Thymus (tissue), 11 donors: ENCODE results near the gene FRMD8. TPM values are rescaled to one million over a fixed set of nuclear protein-coding genes. Genes with fewer than 3 reads are reported as not detected.
"Not testable (repeated sequence)": the region's sequence is repeated elsewhere in the genome, so short reads cannot be mapped to it uniquely, and the experiment has no call there.

Experiments used
- DNase-seq, 9 donors: peaks; one replicate each; pipeline ENCODE4 v3.0.0-alpha.2; 2013; ENCODE audit warnings: low spot score in 9 of 9, low read depth in 6 of 9, missing footprints in 1 of 9
- H3K27ac ChIP-seq, 2 donors: one replicate each; pipeline ENCODE4 v1.5.1; 2013; ENCODE audit warnings: control low read depth in 1 of 2, low read depth in 1 of 2, low read length in 1 of 2, mild to moderate bottlenecking in 1 of 2, moderate library complexity in 1 of 2
- H3K27me3 ChIP-seq, 2 donors: one replicate each; pipeline ENCODE4 v1.5.1; 2013; ENCODE audit warnings: low read length in 1 of 2; ENCODE audit not compliant: control insufficient read depth in 2 of 2, insufficient read depth in 1 of 2
- H3K36me3 ChIP-seq, 2 donors: one replicate each; pipeline ENCODE4 v1.5.1; 2013; ENCODE audit warnings: low read length in 1 of 2, mild to moderate bottlenecking in 1 of 2, moderate library complexity in 1 of 2; ENCODE audit not compliant: control insufficient read depth in 2 of 2, insufficient read depth in 2 of 2
- H3K4me1 ChIP-seq, 2 donors: one replicate each; pipeline ENCODE4 v1.5.1; 2013; ENCODE audit warnings: low read length in 2 of 2; ENCODE audit not compliant: control insufficient read depth in 2 of 2, insufficient read depth in 2 of 2
- H3K4me3 ChIP-seq, 2 donors: one replicate each; pipeline ENCODE4 v1.5.1; 2013; ENCODE audit warnings: low read length in 2 of 2, control low read depth in 1 of 2, mild to moderate bottlenecking in 1 of 2
- H3K9me3 ChIP-seq, 2 donors: one replicate each; pipeline ENCODE4 v1.5.1; 2013; ENCODE audit warnings: low read length in 1 of 2, mild to moderate bottlenecking in 1 of 2; ENCODE audit not compliant: control insufficient read depth in 2 of 2, insufficient read depth in 1 of 2
- WGBS: extraction: QIAGEN DNeasy Blood & Tissue Kit; methylation state at CpG from one replicate; pipeline ENCODE4 v1.1.7; 2013; 5-methylcytosine and 5-hydroxymethylcytosine counted together
- polyA plus RNA-seq: library from polyadenylated mRNA; stranded (reverse); fragments of 200-250 nt; gene quantifications from one replicate; pipeline ENCODE4 v1.2.3, GENCODE V29; 2013
- total RNA-seq: library from RNA; stranded (reverse); fragments of 120-200 nt; gene quantifications from one replicate; pipeline ENCODE4 v1.2.4, GENCODE V29; 2013
- donor health status: healthy.

The FRMD8 gene
- total and polyA plus RNA-seq, 2 donors: 15.2 to 21.4 TPM

DNA sequence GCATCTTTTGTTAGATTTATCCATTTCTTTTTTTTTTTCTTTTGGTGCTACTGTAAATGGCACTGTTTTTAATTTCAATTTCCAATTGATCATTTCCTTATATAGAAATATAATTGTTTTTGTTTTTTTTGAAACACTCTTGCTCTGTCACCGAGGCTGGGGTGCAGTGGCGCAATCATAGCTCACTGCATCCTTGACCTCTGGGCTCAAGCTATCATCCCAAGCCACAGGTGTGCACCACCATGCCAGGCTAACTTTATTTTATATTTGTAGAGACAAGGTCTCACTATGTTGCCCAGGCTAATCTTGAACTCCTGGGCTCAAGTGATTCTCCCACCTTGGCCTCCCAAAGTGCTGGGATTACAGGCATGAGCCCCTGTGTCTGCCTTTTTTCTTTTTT is 16.4 kb downstream of the FRMD8 start:
- no peak for DNase-seq
- H3K4me3 ChIP-seq: no peak overlapping the region
- H3K27me3 ChIP-seq: no peaks in the 10 kb centered on the region
- H3K4me1 ChIP-seq: peaks cover 15 to 20% of the 10 kb centered on the region in 2 donors
- WGBS: 97% methylated on average over 2 of the region's 2 CpGs
- H3K9me3 ChIP-seq: no peaks in the 10 kb centered on the region
- H3K27ac ChIP-seq: no peak overlapping the region
- peaks cover 58 to 68% of the 10 kb centered on the region in 2 donors for H3K36me3 ChIP-seq

DNA sequence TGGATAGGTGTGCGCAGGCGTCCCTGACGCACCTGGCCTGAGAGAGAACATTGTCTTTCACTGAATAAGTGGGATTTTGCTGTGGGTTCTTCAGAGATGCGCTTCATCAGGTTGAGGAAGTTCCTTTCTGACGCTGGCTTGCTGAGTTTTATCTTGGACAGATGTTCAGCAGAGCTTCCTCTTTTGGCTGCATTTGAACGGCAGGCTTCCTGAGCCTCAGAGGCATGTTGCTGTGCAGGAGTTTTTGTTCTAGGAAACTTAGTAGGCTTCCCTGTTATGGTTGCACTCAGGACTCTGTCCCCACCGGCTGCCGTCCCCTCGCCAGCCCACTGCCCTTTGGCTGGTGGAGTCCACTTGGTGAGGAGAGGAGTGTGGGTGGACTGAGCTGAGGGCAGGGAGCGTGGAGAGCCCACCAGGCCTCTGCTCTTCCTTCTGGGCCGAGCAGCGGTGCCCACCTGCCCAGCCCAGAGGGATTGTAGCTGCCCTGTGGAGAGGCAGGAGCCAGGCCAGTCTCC is 17.2 kb downstream of the FRMD8 start:
- DNase-seq: peak in 2 of 9 donors; percentile 24 to 67

DNA sequence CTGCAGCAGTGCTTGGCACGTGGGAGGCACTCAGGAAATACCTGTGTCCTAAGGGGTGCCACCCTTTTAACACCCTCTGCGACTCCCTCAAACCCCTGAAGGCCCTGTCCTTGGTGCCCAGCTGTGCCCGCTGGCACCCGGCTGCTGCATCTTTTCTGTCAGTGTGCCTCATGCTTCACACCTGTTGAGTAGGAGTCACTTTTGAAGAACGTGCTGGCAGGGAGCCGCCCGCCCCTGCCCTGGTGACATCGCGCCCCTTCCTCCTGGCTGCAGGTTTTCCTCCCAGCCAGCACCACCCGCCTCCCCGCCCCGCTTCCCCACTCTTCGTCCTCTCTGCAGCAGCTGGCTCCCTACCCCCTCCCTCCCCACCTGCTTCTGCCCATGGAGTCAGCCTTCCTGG is 17.8 kb downstream of the FRMD8 start:
- peak in 1 of 9 donors; percentile 41 for DNase-seq
- Histone ChIP-seq H3K27me3 (no peaks in the 10 kb centered on the region), H3K27ac (peak overlapping the region; percentile 19 to 74), H3K9me3 (no peaks in the 10 kb centered on the region), H3K4me3 (no peak overlapping the region), H3K36me3 (peaks cover 60 to 73% of the 10 kb centered on the region in 2 donors), H3K4me1 (peaks cover 15 to 20% of the 10 kb centered on the region in 2 donors)
- WGBS: 24% methylated on average over 13 of the region's 13 CpGs

More for the DNA sequence above, 17.2 kb downstream of the FRMD8 start:
- Histone ChIP-seq H3K27ac (peak overlapping the region; percentile 74 to 78), H3K27me3 (no peaks in the 10 kb centered on the region), H3K4me1 (peaks cover 15 to 20% of the 10 kb centered on the region in 2 donors), H3K9me3 (no peaks in the 10 kb centered on the region), H3K4me3 (no peak overlapping the region), H3K36me3 (peaks cover 56 to 70% of the 10 kb centered on the region in 2 donors)
- WGBS: 21% methylated on average over 12 of the region's 12 CpGs

DNA sequence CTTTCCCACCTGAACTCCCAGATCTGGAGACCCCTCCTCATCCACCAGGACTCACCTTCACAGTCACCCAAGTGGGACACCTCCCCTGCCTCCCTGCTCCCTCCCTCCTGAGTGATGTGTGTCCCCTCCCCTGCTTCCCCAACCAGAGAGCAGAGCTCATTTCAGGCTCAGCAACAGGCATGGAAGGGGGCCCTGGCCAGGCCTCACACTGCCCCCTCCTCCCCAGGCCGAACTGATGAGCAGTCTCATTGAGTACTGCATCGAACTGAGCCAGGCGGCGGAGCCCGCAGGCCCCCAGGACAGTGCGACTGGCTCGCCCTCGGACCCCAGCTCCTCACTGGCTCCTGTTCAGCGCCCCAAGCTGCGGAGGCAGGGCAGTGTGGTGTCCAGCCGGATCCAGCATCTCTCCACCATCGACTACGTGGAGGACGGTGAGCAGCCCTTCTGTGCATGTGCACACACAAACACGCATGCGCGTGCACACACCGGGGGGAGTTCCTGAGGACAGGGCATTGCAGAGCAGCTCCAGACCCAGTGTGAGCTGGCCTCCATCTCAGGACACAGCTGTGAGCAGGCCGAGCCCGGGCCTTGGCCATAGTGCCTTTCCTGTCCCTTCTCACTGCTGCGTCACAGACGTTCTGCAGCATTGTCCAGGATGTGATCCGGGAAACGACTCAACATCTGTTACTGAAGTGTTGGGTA is 18.4 kb downstream of the FRMD8 start:
- Histone ChIP-seq H3K4me1 (peaks cover 15 to 20% of the 10 kb centered on the region in 2 donors), H3K4me3 (no peak overlapping the region), H3K36me3 (peaks cover 60 to 73% of the 10 kb centered on the region in 2 donors), H3K9me3 (no peaks in the 10 kb centered on the region), H3K27ac (peak overlapping the region in 1 of 2 donors; percentile 19), H3K27me3 (no peaks in the 10 kb centered on the region)
- DNase-seq: no peak
- 94% methylated on average over 24 of the region's 24 CpGs for WGBS

DNA sequence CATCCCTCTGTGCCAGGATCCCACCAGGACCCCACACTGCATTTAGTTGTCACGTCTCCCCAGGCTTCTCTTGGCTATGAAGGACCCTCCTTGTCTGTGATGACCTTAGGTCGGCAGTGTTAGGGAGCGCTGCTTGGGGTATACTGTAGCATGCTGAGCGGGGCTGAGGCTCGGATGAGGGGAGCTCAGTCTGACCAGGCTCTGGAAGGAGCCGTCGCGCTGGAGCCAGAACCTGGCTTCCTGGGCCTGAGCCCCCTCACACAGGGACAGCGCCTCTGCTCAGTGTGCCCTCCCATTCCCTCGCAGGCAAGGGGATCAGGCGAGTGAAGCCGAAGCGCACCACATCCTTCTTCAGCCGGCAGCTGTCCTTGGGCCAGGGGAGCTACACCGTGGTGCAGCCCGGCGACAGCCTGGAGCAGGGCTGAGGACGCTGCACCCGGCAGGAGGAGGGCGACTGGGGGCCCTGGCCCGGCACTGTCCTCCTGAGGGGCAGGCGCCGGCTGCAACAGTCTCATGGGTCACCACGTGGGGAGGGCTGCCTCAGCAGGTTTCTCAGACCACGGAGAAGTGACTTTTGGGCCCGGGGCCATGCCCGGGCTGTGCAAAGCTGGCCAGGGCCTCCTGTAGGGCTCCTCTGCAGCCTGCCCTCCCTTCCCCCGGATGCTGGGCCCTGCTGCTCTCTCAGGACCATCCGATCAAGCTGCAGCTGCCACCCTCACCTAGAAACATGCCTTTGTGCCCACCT is 24.7 kb downstream of the FRMD8 start:
- DNase-seq: no peak
- WGBS: 94% methylated on average over 29 of the region's 29 CpGs
- Histone ChIP-seq H3K9me3 (no peaks in the 10 kb centered on the region), H3K27ac (no peak overlapping the region), H3K4me3 (no peak overlapping the region), H3K36me3 (peaks cover 49 to 60% of the 10 kb centered on the region in 2 donors), H3K4me1 (peaks cover 0 to 4% of the 10 kb centered on the region in 2 donors), H3K27me3 (no peaks in the 10 kb centered on the region)

DNA sequence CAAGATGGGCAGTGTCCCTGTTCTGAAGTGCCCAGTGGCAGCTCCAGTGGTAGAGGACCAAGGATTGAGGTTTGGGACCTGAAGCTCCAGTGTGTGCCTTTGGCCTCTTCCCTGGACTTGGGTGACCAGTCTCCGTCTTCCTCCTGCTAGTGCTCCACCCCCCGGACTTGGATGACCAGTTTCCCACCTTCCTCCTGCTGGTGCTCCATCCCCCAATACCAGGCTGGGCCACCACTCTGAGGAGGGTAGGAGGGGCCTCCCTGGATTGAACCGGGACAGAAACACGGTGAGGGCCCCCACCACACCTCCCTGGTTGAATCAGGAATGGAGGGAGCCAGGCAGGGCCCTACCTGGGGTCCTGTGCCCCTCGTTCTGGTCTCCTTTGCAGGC is 25.2 kb downstream of the FRMD8 start:
- DNase-seq: no peak
- H3K27ac ChIP-seq: no peak overlapping the region
- 96% methylated on average over 5 of the region's 5 CpGs for WGBS
- no peaks in the 10 kb centered on the region for H3K9me3 ChIP-seq
- no peak overlapping the region for H3K4me3 ChIP-seq
- H3K27me3 ChIP-seq: no peaks in the 10 kb centered on the region
- H3K36me3 ChIP-seq: peaks cover 49 to 56% of the 10 kb centered on the region in 2 donors
- peaks cover 3 to 10% of the 10 kb centered on the region in 2 donors for H3K4me1 ChIP-seq

DNA sequence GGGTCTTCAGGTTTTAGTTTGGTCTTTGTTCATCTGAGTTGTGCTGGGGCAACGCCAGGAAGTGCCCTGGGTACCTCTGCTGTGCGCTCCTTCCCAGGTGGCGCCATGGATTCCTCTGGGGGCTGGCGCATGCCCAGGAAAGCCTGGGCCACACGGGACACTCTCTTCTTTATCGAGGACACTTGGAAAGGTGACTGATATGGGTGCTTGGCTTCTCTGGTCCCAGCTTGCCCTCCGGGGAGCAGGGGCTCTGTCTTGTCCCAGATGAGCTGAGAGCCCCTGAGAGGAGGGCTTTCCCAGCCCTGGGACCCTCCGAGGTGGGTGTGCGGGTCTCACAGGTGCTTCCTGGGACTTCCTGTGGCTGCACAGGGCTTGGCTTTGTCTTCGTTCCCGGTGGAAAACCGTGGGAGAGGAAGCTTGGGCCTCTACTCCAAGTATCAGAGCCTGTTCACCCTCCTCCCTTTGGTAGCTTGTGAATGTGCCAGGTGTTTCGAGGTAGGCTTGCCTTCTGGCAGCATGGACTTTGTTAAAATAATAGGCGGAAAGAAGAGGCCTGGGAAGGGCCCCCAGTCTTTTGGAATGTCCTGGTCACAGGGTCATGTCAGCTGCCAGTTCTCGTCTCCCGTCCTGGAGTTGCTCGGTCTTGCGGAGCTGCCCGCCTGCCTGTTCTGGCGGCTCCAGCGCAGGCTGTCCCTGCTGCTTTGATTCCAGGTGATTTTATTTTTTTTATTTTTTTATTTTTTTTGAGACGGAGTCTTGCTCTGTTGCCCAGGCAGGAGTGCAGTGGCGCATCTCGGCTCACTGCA is 26.0 kb downstream of the FRMD8 start:
- H3K36me3 ChIP-seq: peaks cover 43 to 50% of the 10 kb centered on the region in 2 donors
- no peaks in the 10 kb centered on the region for H3K9me3 ChIP-seq

DNA sequence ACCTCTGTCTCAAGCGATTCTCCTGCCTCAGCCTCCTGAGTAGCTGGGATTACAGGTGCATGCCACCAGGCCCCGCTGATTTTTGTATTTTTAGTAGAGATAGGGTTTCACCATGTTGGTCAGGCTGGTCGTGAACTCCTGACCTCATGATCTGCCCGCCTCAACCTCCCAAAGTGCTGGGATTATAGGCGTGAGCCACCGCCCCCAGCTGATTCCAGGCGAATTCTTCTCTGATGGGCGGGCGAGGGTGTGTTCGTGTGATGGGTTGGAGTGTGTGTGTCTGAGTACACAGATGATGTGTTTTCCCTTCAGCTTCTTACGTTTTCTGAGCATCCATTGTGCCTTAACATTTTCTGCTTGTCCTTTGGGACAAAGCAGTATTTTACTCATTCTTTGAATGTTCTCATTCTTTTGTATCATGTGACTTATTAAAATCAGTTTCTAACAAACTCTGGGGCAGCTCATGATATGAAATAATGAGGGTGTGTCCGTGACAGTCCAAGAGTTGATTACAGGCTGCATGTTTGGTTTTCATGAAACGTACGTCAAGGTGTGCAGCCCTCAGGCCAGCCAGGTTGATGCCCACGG is 26.7 kb downstream of the FRMD8 start:
- H3K4me1 ChIP-seq: peaks cover 14 to 25% of the 10 kb centered on the region in 2 donors
- WGBS: 96% methylated on average over 15 of the region's 15 CpGs
- not testable (repeated sequence) for H3K4me3 ChIP-seq, H3K27ac ChIP-seq, H3K9me3 ChIP-seq, H3K27me3 ChIP-seq, DNase-seq
- H3K36me3 ChIP-seq: peaks cover 43% of the 10 kb centered on the region in 2 donors

More for the DNA sequence above, 26.0 kb downstream of the FRMD8 start:
- H3K4me1 ChIP-seq: peaks cover 11 to 18% of the 10 kb centered on the region in 2 donors
- no peak overlapping the region for H3K4me3 ChIP-seq
- 93% methylated on average over 24 of the region's 24 CpGs for WGBS
- H3K27ac ChIP-seq: no peak overlapping the region
- no peak for DNase-seq
- no peaks in the 10 kb centered on the region for H3K27me3 ChIP-seq
